Thoracic aorta (tissue), 2 donors: Measurements from ENCODE around the gene CHAC1. TPM values are rescaled to one million over a fixed set of nuclear protein-coding genes. Genes with fewer than 3 reads are reported as not detected.
"Not testable (repeated sequence)": the region's sequence is repeated elsewhere in the genome, so short reads cannot be mapped to it uniquely, and the experiment has no call there.

ENCODE experiments used
- ATAC-seq: fragments of 150-250 bp; one replicate; pipeline ENCODE4 v1.8.0; 2017; ENCODE audit warnings: low read depth; ENCODE audit not compliant: insufficient number of reproducible peaks, low FRiP score
- DNase-seq: peaks from one replicate; pipeline ENCODE4 v3.0.0-alpha.2; 2020; ENCODE audit warnings: low spot score
- H3K27ac ChIP-seq, 2 donors: fragments of 200-600 bp; sonication (generic); 1 replicate in 1 of 2; 2 replicates in 1 of 2; pipeline ENCODE4 v1.5.1; 2016; ENCODE audit warnings: mild to moderate bottlenecking in 2 of 2, moderate library complexity in 2 of 2
- H3K27me3 ChIP-seq: fragments of 200-600 bp; sonication (generic); replicated peaks from 2 replicates; pipeline ENCODE4 v1.6.0; 2016; ENCODE audit warnings: mild to moderate bottlenecking; ENCODE audit not compliant: insufficient read depth
- H3K36me3 ChIP-seq: fragments of 200-600 bp; sonication (generic); one replicate; pipeline ENCODE4 v1.5.1; 2016
- H3K4me1 ChIP-seq, 2 donors: fragments of 200-600 bp; sonication (generic); 1 replicate in 1 of 2; 2 replicates in 1 of 2; pipeline versions ENCODE4 v1.5.1 to v1.6.0; 2016; ENCODE audit warnings: low read depth in 2 of 2, mild to moderate bottlenecking in 1 of 2; ENCODE audit not compliant: control insufficient read depth in 1 of 2
- H3K4me3 ChIP-seq: fragments of 200-600 bp; sonication (generic); 2 replicates; pipeline ENCODE4 v1.5.1; 2016; ENCODE audit warnings: mild to moderate bottlenecking
- H3K9me3 ChIP-seq: fragments of 200-600 bp; sonication (generic); 2 replicates; pipeline ENCODE4 v1.5.1; 2016
- CTCF ChIP-seq: fragments of 200-600 bp; sonication (generic); IDR thresholded peaks from one replicate; pipeline ENCODE4 v1.5.1; 2019; ENCODE audit warnings: antibody characterized with exemption
- total RNA-seq, 2 donors: library from RNA; depleted of rRNA; stranded (reverse); fragments of >200 nt; gene quantifications; one replicate each; pipeline versions ENCODE4 v1.1.0 to v1.2.3, GENCODE V29; 2016

Gene CHAC1
- total RNA-seq, 2 donors from 2014 or later = 3.9 to 7.3 TPM

- Histone ChIP-seq H3K4me3 (no peak overlapping the region), H3K27me3 (no peaks in the 10 kb centered on the region), H3K27ac (no peak overlapping the region), H3K36me3 (no peaks in the 10 kb centered on the region), H3K9me3 (no peaks in the 10 kb centered on the region), H3K4me1 (peaks cover 17 to 33% of the 10 kb centered on the region in 2 donors)
- DNase-seq = no peak
- TF ChIP-seq CTCF = no peak
- ATAC-seq = no peak
Measured at GRCh38 chr15:40960151-40960885, 7.0 kb downstream of the CHAC1 start.

- Histone ChIP-seq H3K27ac (no peak overlapping the region), H3K4me1 (peaks cover 17 to 29% of the 10 kb centered on the region in 2 donors), H3K4me3 (no peak overlapping the region), H3K9me3 (no peaks in the 10 kb centered on the region), H3K36me3 (no peaks in the 10 kb centered on the region), H3K27me3 (no peaks in the 10 kb centered on the region)
- DNase-seq (no peak), ATAC-seq (no peak)
- TF ChIP-seq CTCF = no peak
Measured at GRCh38 chr15:40960925-40961324, 7.7 kb downstream of the CHAC1 start.

GRCh38 chr15:40961740-40962139, 8.5 kb downstream of the CHAC1 start:
- H3K36me3 ChIP-seq, DNase-seq, ATAC-seq: not testable (repeated sequence)

GRCh38 chr15:40962317-40962716, 9.0 kb downstream of the CHAC1 start:
- H3K4me3 ChIP-seq, H3K36me3 ChIP-seq, H3K9me3 ChIP-seq, H3K27ac ChIP-seq, ATAC-seq, H3K27me3 ChIP-seq, DNase-seq: not testable (repeated sequence)
- H3K4me1 ChIP-seq = peaks cover 3 to 18% of the 10 kb centered on the region in 2 donors

More at GRCh38 chr15:40961740-40962139, 8.5 kb downstream of the CHAC1 start:
- H3K4me1 ChIP-seq = peaks cover 9 to 24% of the 10 kb centered on the region in 2 donors
- H3K27me3 ChIP-seq, H3K4me3 ChIP-seq, H3K27ac ChIP-seq, H3K9me3 ChIP-seq: not testable (repeated sequence)

GRCh38 chr15:40963201-40963600, 9.9 kb downstream of the CHAC1 start:
- Histone ChIP-seq H3K27ac (no peak overlapping the region), H3K4me3 (no peak overlapping the region), H3K27me3 (no peaks in the 10 kb centered on the region), H3K36me3 (no peaks in the 10 kb centered on the region), H3K4me1 (peaks cover 0 to 11% of the 10 kb centered on the region in 2 donors), H3K9me3 (no peaks in the 10 kb centered on the region)
- TF ChIP-seq CTCF = no peak
- DNase-seq (no peak), ATAC-seq (no peak)

- no peak for TF ChIP-seq CTCF
- no peaks in the 10 kb centered on the region for H3K36me3 ChIP-seq
- DNase-seq = no peak
- no peak overlapping the region for H3K27ac ChIP-seq
- H3K27me3 ChIP-seq = no peaks in the 10 kb centered on the region
- ATAC-seq = no peak
- H3K9me3 ChIP-seq = no peaks in the 10 kb centered on the region
- H3K4me3 ChIP-seq = no peak overlapping the region
- H3K4me1 ChIP-seq = peaks cover 0 to 5% of the 10 kb centered on the region in 2 donors
Measured at GRCh38 chr15:40964006-40964405, 10.7 kb downstream of the CHAC1 start.
